ENCODE results near the gene DEDD2.

The DEDD2 gene

DNA sequence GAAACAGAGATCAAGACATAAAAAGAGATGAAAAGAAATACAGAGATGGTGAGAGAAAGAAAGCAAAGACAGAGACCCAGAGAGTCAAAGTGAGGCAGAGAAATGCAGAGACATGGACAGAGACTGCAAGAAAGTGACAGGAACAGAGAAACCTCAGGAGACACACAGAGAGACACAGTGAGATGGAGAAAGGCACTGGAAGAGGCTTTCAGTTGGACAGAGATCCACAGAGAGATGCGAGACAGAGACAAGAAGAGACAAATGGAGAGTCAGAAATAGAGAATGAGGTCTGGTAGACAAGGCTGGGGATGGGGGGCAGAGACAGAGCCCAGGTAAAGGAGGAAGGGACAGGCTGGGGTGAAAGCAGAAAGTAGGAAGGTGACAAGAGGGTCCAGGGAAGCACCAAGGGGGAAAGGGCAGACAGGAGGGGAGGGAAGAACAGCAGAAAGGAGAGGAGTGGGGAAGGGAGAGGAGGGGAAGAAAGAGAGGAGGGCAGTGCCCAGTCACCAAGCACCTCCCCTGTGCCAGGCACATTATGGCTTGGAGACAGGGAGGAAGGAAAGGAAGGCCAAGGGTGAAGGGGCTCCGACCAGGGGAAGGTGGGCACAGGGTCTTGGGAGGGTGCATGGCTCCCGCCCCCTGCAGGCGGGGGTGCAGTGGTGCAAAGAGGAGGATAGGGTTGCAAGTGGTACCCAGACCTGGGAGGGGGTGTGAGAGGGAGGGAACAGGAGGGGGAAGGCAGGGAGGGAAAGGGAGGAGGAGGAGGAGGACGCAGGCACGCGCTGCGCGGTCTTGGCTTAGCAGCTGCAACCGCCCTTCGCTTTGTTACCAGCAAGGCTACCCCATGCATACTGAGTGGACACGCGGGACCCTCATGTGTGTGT is 38.4 kb downstream of the DEDD2 start:
- no peak for DNase-seq (ENCODE audit: low read depth)
- TF ChIP-seq, protein P1, sequence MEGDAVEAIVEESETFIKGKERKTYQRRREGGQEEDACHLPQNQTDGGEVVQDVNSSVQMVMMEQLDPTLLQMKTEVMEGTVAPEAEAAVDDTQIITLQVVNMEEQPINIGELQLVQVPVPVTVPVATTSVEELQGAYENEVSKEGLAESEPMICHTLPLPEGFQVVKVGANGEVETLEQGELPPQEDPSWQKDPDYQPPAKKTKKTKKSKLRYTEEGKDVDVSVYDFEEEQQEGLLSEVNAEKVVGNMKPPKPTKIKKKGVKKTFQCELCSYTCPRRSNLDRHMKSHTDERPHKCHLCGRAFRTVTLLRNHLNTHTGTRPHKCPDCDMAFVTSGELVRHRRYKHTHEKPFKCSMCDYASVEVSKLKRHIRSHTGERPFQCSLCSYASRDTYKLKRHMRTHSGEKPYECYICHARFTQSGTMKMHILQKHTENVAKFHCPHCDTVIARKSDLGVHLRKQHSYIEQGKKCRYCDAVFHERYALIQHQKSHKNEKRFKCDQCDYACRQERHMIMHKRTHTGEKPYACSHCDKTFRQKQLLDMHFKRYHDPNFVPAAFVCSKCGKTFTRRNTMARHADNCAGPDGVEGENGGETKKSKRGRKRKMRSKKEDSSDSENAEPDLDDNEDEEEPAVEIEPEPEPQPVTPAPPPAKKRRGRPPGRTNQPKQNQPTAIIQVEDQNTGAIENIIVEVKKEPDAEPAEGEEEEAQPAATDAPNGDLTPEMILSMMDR (conservative IDR thresholded peaks at IDR 0.05; ENCODE audit: low read depth, low read length) = peak; percentile 64
- no peak overlapping the region for H3K4me3 ChIP-seq (ENCODE audit: low read length)

DNA sequence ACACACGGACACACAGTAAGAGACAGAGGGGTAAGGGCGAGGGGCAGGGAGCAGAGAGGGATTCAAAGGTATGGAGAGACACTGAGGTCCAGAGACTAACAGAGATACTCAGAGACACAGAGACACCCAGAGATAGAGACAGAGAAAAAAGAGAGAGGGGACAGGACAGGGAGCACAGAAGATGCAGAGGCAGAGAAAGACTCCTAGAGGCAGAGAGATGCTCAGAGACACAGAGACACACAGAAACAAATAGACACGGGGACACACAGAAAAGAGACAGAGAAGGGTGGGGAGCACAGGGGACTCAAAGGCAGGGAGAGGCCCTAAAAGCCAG is 39.8 kb downstream of the DEDD2 start:
- H3K4me3 ChIP-seq (ENCODE audit: low read length) = no peak overlapping the region
- TF ChIP-seq, protein P1 (conservative IDR thresholded peaks at IDR 0.05; ENCODE audit: low read depth, low read length) = no peak
- no peak for DNase-seq (ENCODE audit: low read depth)

DNA sequence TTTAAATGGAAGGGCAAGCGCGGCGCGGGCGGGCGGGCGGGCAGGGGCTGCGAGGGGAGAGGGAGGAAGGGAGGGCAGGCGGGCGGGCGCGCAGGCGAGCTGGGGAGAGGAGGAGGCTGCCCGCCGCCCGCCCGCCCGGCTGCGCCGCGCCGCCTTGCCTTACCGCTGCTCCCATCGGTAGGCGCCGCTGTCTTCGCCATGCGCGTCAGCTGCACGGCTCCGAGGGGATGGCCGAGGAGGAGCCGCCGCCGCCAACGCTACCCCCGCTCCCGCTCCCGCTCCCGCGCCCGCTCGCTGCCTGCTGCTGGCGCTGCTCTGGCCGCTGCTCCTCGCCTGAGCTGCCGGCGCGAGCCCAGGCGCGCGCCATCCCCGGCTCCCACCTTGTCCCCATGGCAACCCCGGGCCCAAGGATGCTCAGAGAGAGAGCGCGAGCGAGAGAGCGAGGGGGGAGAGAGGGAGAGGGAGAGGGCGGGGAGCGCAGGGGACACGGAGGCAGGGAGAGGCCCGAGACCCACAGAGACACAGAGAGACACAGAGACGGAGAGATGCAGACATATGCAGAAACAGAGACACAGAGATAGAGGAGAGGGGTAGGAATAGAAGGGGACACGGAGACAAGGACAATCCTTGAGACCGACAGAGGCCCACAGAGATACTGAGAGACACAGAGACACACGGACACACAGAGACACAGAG is 40.3 kb downstream of the DEDD2 start:
- no peak for DNase-seq (ENCODE audit: low read depth)
- TF ChIP-seq, protein P1 (conservative IDR thresholded peaks at IDR 0.05; ENCODE audit: low read depth, low read length) = peak; percentile 23
- peak overlapping the region; percentile 40 for H3K4me3 ChIP-seq (ENCODE audit: low read length)

DNA sequence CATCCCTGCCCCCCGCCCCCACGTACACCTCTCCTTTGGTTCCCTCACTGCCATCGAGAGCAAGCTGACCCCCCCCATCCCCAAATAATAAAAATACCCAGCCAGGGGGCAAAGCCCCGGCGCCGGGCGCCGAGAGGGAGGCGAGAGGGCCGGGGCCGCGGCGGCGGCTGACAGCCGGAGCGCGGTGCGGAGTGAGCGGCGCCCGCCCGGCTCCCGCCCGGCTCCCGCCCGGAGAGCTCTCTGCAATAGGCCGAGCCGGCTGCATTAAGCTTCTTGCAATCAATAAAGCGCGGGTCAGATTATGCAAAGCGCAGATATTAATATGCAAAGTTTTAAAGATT is 40.9 kb downstream of the DEDD2 start:
- TF ChIP-seq, protein P1 (conservative IDR thresholded peaks at IDR 0.05; ENCODE audit: low read depth, low read length) = no peak
- H3K4me3 ChIP-seq (ENCODE audit: low read length) = peak overlapping the region; percentile 40
- no peak for DNase-seq (ENCODE audit: low read depth)

DNA sequence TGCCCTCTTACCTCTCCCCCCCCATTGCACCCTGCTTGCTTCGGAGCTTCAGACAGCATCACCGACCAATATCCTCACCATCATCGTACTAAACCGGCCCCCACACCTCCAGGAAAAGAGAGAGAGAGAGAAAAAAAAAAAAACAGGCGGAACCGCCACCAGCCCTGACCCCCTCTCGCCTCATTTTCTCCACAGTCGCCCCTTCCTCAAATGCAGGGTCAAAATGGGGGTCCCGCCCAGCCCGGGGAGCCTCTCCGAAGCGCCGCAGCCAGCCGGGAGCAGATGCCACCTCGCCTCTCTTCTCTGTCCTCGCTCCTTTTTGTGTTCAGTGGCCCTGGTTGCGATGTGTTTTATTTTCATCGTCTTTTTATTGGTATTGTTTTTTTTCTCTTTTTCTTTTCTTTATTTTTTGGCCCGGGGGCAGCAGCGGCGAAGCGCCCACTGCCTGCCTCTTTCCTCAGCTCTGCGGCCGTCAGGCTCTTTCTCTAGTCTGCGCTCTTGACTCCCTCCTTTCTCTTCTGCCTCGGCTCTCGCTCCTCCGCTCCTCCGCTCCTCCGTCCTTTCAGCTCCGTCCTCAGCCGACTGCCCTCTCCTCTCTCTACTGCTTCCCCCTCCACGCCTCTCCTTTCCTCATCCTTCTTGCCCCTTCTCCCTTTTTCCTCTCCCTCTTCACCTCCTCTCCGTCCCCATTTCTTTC is 41.4 kb downstream of the DEDD2 start:
- TF ChIP-seq, protein P1 (conservative IDR thresholded peaks at IDR 0.05; ENCODE audit: low read depth, low read length) = no peak
- no peak for DNase-seq (ENCODE audit: low read depth)
- H3K4me3 ChIP-seq (ENCODE audit: low read length) = peak overlapping the region; percentile 40

DNA sequence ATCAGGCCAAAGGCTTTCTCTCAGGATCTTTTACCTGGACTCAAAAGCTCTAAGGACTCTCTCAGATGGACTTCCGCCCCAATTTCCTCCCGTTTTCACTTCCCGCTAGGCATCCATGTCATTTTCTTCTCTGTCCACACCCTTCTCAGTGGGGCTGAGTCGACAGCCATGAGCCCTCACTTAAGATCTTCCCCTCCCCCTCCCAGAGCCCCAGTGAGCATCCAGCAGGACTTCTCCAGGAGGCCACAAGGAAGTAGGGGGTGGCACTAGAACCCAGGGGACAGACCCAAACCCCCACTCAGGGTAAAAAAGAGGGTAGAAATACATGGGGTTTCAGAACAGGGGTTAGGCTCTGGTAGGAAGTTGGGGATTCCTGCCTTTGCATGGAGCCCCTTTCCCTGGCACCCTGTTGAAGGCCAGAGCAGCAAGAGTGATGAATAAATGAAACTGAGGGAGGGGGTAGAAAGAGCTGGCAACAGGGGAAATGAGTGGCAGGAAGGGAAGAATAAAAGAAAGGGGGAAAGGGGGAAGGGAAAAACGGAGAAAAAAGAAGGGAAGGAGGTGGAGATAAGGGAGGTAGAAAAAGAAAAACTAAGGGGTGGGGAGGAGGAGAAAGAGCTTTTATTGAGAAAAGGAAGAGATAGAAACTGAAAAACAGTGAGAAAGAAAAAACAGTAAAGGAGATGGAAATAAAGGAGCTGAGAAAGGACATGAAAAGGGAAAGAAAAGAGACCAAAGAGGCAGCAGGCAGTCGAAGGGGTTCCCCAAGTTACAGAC is 42.3 kb downstream of the DEDD2 start:
- DNase-seq (ENCODE audit: low read depth) = no peak

More for the DNA sequence above, 42.3 kb downstream of the DEDD2 start:
- H3K4me3 ChIP-seq (ENCODE audit: low read length) = no peak overlapping the region
- TF ChIP-seq, protein P1 (conservative IDR thresholded peaks at IDR 0.05; ENCODE audit: low read depth, low read length) = no peak
